Raji (cell line): ENCODE results near the gene DQX1.

Experiments
- POLR2A ChIP-seq: IDR thresholded peaks from 2 replicates; pipeline ENCODE4 v1.6.1; 2011; ENCODE audit warnings: low read depth, low read length, control low read depth; ENCODE audit not compliant: insufficient read depth

The DQX1 gene

DNA sequence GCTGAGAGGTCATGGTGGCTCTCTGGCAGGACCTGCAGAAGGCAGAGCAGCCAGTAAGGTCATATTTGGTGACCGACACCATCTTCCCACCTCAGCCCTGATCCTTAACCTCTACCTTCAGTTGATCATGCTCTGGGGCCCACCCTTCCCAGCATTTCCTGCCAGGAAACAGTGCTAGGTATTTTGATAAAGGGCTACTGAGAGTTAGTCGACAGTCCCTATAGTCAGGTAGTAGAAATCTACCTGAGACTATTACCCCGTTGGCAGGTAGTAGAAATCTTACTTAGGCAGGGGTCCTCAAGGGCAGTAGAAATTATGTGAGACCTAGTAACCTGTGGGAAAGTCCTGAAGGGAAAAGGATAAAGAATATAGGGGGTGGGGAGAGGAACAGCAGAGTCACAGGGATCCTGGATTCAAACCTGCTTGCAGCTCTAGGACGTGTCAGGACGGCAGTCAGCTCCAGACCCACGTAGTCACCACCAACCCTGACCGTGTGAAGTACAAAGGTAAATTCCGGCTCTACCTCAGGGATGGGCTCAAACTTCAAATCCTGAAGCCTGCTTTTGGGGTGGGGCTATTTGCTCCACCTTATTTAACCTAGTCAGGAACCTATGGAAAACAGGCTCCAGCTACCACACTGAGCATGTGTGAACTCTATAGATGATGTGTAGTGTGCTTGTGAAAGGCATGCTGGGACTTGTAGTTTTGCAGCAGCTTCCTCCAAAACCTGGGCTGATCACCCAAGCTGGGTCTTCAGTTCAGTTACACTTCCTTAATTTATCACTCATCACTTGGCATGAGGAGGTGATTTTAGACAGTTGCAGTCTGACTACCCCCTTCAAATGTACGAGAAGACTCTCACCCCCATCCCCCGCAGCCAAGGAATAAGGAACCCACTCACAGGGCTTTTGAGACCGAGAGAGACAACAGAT lies at the start of gene DQX1:
Gene DQX1, minus strand, starts transcription at position 515 of the 932 bp plus-strand sequence. Its CDS starts 502 bp downstream, at position 13.
- TF ChIP-seq POLR2A, result peak; percentile 49

- TF ChIP-seq POLR2A, result no peak
Observed at GRCh38 chr2:74575320-74575719, 49.3 kb upstream of the DQX1 start.

- no peak for TF ChIP-seq POLR2A
Observed at GRCh38 chr2:74573747-74574562, 47.9 kb upstream of the DQX1 start.

- no peak for TF ChIP-seq POLR2A
Observed at GRCh38 chr2:74572178-74572925, 46.3 kb upstream of the DQX1 start.

GRCh38 chr2:74571058-74571457 lies 45.0 kb upstream of the DQX1 start:
- TF ChIP-seq POLR2A, result no peak

DNA sequence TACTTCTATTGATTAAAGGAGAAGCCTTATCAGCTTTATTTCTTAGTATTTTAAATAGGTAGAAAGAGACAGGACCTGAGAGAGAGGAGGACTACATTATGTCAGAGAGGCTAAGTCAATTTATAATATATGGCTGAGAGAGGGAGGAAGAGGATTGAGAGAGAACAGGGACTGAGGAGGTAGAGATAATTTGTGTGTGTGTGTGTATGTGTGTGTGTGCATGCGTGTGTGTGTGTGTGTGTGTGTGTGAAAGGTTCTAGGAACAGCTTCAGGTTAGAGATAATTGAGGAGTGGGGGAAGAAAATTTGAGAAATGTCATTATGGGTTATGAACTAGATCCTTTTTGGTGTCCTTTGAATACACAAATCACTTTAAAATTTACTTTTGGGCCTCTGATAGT lies 43.7 kb upstream of the DQX1 start:
- TF ChIP-seq POLR2A, result no peak

- TF ChIP-seq POLR2A, result no peak
Observed at GRCh38 chr2:74567881-74568280, 41.9 kb upstream of the DQX1 start.

DNA sequence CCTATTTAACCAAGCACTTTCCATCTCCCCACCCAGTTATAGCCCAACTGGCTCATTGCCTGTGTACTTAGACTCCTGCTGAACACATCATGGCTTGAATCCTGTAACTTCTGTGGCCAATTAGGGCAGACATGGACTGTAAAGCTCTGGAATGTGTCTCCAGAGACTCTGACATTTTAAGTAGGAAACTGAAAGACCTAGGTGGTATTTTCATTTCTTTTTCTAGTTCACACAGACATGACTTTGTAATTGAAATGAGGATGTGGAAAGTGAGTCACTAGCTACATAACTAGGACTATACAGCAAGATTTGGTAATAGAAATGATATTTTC lies 40.7 kb upstream of the DQX1 start:
- no peak for TF ChIP-seq POLR2A

- no peak for TF ChIP-seq POLR2A
Observed at GRCh38 chr2:74566076-74566753, 40.2 kb upstream of the DQX1 start.

DNA sequence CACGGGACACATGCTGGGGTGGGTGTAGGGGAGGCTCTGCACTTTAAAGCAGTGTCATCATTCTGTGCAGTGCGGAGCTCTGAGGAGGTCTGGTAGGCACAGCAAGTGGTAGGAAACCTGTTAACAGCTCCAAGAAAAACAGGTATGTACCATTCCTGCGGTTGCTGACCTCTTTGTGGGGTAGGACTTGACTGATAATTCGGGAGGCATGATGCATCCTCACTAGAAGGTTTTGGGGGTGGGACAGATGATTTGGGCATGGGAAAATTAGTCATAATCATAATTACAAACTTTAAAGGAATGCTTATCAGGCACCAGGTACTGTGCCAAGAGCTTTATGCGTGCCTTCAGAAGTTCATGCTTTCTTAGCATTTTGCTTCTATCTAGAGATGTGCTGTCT lies 38.2 kb upstream of the DQX1 start:
- TF ChIP-seq POLR2A, result no peak

GRCh38 chr2:74562126-74562775 lies 36.2 kb upstream of the DQX1 start:
- no peak for TF ChIP-seq POLR2A

GRCh38 chr2:74560591-74560990 lies 34.6 kb upstream of the DQX1 start:
- TF ChIP-seq POLR2A, result no peak

DNA sequence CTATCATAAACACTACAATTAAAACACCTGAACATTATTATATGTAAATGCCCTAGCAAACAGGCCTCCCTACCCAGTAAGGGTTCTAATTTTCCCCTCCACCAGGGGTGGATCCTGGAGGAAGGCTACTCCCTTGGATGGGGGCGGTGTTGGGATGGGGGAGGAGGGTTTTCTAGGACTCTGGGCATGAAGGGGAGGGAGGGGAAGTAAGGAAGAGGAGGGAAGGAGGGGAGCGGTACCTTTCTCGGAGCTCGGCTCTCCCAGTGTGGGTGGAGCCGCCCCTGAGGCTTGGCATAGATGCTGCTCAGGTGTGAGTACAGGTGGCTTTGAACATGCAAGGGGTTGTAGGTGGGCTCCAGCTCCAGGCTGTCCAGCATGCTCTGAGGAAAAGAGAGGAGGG lies 33.9 kb upstream of the DQX1 start:
- no peak for TF ChIP-seq POLR2A
